HEK293 (cell line): Measurements from ENCODE around the gene USF3.

ENCODE experiments used
- SETDB1 ChIP-seq: IDR thresholded peaks from one replicate; pipeline ENCODE4 v1.6.1; 2017; ENCODE audit warnings: mild to moderate bottlenecking, low read length, moderate library complexity, mixed read lengths; ENCODE audit not compliant: insufficient read length
- ZNF184 ChIP-seq: fragments of 450-650 bp; IDR thresholded peaks from 2 replicates; pipeline ENCODE4 v1.5.1; 2018; ENCODE audit warnings: missing biosample characterization, mild to moderate bottlenecking, missing genetic modification characterization
- ZNF292 ChIP-seq: fragments of 450-650 bp; formaldehyde crosslinking; IDR thresholded peaks from 2 replicates; pipeline ENCODE4 v1.5.1; 2016; ENCODE audit warnings: low read depth, missing biosample characterization, missing genetic modification characterization, borderline replicate concordance
- TF ChIP-seq, protein P1 (sequence below): fragments of 450-650 bp; formaldehyde crosslinking; IDR thresholded peaks from 2 replicates; pipeline ENCODE4 v1.5.1; 2016; ENCODE audit warnings: missing biosample characterization, missing genetic modification characterization
- TF ChIP-seq, protein P2 (sequence below): fragments of 450-650 bp; formaldehyde crosslinking; IDR thresholded peaks from 2 replicates; pipeline ENCODE4 v1.5.1; 2016; ENCODE audit warnings: missing biosample characterization, missing genetic modification characterization
- TF ChIP-seq, protein P3 (sequence below): fragments of 450-650 bp; formaldehyde crosslinking; IDR thresholded peaks from 2 replicates; pipeline ENCODE4 v1.5.0; 2017; ENCODE audit warnings: missing biosample characterization, missing genetic modification characterization, borderline replicate concordance
- TF ChIP-seq, protein P4 (sequence below): fragments of 450-650 bp; formaldehyde crosslinking; IDR thresholded peaks from 2 replicates; pipeline ENCODE4 v1.5.1; 2017; ENCODE audit warnings: missing biosample characterization, missing genetic modification characterization
- TF ChIP-seq, protein P5 (sequence below): fragments of 450-650 bp; IDR thresholded peaks from 2 replicates; pipeline ENCODE4 v1.5.1; 2018; ENCODE audit warnings: missing biosample characterization, missing genetic modification characterization

DNA sequence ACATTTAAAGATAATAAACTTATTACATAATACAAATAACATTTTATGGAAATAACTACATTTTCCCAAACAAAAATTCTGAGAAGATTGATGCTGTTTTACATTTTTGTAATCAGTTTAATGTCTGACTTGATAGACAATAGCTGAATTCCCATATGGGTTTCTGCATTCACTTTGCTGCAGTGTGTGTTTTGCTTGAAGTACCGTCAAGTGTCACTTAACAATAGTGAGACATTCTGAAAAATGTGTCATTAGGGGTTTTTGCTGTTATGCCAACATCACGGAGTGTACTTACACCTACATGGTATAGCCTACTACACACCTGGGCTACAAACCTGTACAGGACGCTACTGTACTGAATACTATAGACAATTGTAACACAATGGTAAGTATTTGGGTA lies 57.5 kb downstream of the USF3 start:
- no peak for TF ChIP-seq ZNF184 (tag by site-specific recombination)
- TF ChIP-seq, protein P1, sequence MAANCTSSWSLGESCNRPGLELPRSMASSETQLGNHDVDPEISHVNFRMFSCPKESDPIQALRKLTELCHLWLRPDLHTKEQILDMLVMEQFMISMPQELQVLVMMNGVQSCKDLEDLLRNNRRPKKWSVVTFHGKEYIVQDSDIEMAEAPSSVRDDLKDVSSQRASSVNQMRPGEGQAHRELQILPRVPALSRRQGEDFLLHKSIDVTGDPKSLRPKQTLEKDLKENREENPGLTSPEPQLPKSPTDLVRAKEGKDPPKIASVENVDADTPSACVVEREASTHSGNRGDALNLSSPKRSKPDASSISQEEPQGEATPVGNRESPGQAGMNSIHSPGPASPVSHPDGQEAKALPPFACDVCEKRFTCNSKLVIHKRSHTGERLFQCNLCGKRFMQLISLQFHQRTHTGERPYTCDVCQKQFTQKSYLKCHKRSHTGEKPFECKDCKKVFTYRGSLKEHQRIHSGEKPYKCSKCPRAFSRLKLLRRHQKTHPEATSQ (tag by site-specific recombination) = no peak
- TF ChIP-seq, protein P2, sequence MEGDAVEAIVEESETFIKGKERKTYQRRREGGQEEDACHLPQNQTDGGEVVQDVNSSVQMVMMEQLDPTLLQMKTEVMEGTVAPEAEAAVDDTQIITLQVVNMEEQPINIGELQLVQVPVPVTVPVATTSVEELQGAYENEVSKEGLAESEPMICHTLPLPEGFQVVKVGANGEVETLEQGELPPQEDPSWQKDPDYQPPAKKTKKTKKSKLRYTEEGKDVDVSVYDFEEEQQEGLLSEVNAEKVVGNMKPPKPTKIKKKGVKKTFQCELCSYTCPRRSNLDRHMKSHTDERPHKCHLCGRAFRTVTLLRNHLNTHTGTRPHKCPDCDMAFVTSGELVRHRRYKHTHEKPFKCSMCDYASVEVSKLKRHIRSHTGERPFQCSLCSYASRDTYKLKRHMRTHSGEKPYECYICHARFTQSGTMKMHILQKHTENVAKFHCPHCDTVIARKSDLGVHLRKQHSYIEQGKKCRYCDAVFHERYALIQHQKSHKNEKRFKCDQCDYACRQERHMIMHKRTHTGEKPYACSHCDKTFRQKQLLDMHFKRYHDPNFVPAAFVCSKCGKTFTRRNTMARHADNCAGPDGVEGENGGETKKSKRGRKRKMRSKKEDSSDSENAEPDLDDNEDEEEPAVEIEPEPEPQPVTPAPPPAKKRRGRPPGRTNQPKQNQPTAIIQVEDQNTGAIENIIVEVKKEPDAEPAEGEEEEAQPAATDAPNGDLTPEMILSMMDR = no peak
- TF ChIP-seq, protein P3, sequence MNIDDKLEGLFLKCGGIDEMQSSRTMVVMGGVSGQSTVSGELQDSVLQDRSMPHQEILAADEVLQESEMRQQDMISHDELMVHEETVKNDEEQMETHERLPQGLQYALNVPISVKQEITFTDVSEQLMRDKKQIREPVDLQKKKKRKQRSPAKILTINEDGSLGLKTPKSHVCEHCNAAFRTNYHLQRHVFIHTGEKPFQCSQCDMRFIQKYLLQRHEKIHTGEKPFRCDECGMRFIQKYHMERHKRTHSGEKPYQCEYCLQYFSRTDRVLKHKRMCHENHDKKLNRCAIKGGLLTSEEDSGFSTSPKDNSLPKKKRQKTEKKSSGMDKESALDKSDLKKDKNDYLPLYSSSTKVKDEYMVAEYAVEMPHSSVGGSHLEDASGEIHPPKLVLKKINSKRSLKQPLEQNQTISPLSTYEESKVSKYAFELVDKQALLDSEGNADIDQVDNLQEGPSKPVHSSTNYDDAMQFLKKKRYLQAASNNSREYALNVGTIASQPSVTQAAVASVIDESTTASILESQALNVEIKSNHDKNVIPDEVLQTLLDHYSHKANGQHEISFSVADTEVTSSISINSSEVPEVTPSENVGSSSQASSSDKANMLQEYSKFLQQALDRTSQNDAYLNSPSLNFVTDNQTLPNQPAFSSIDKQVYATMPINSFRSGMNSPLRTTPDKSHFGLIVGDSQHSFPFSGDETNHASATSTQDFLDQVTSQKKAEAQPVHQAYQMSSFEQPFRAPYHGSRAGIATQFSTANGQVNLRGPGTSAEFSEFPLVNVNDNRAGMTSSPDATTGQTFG (tag by site-specific recombination) = no peak
- TF ChIP-seq, protein P4, sequence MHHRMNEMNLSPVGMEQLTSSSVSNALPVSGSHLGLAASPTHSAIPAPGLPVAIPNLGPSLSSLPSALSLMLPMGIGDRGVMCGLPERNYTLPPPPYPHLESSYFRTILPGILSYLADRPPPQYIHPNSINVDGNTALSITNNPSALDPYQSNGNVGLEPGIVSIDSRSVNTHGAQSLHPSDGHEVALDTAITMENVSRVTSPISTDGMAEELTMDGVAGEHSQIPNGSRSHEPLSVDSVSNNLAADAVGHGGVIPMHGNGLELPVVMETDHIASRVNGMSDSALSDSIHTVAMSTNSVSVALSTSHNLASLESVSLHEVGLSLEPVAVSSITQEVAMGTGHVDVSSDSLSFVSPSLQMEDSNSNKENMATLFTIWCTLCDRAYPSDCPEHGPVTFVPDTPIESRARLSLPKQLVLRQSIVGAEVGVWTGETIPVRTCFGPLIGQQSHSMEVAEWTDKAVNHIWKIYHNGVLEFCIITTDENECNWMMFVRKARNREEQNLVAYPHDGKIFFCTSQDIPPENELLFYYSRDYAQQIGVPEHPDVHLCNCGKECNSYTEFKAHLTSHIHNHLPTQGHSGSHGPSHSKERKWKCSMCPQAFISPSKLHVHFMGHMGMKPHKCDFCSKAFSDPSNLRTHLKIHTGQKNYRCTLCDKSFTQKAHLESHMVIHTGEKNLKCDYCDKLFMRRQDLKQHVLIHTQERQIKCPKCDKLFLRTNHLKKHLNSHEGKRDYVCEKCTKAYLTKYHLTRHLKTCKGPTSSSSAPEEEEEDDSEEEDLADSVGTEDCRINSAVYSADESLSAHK (tag by site-specific recombination) = no peak
- TF ChIP-seq, protein P5, sequence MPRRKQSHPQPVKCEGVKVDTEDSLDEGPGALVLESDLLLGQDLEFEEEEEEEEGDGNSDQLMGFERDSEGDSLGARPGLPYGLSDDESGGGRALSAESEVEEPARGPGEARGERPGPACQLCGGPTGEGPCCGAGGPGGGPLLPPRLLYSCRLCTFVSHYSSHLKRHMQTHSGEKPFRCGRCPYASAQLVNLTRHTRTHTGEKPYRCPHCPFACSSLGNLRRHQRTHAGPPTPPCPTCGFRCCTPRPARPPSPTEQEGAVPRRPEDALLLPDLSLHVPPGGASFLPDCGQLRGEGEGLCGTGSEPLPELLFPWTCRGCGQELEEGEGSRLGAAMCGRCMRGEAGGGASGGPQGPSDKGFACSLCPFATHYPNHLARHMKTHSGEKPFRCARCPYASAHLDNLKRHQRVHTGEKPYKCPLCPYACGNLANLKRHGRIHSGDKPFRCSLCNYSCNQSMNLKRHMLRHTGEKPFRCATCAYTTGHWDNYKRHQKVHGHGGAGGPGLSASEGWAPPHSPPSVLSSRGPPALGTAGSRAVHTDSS (tag by site-specific recombination) = no peak
- no peak for TF ChIP-seq SETDB1
- no peak for TF ChIP-seq ZNF292
